MCF 10A (cell line): Measurements from ENCODE around the gene CALML6. TPM values are rescaled to one million over a fixed set of nuclear protein-coding genes. Genes with fewer than 3 reads are reported as not detected.

Source experiments
- BruUV-seq: library from RNA; stranded (reverse); fragments of 400-500 nt; replicated peaks from 2 replicates; lab custom pipeline; 2021; lab: Mats Ljungman, UMichigan
- CTCF ChIA-PET: fragments of 300-600 bp; sonication (Branson Sonifier 250); formaldehyde crosslinking; extraction: SDS; loops from one replicate; lab custom pipeline; 2021; ENCODE audit warnings: antibody characterized with exemption, inconsistent platforms; lab: Yijun Ruan, JAX
- POLR2A ChIA-PET: fragments of 300-600, 350-650 bp; sonication (Branson Sonifier 250); formaldehyde crosslinking; extraction: SDS; loops from one replicate; lab custom pipeline; 2020; ENCODE audit warnings: antibody characterized with exemption, inconsistent platforms; lab: Yijun Ruan, JAX
- DNase-seq: peaks from one replicate; pipeline ENCODE4 v3.0.0-alpha.2; 2018; ENCODE audit not compliant: unreplicated experiment
- H3K27ac Mint-ChIP-seq: one replicate; pipeline ENCODE4 v1.8.0; 2022; ENCODE audit warnings: mild to moderate bottlenecking, low read depth, mixed read lengths; ENCODE audit not compliant: unreplicated experiment
- H3K27me3 Mint-ChIP-seq: one replicate; pipeline ENCODE4 v1.8.0; 2022; ENCODE audit warnings: mixed read lengths; ENCODE audit not compliant: insufficient read depth, unreplicated experiment
- H3K36me3 Mint-ChIP-seq: one replicate; pipeline ENCODE4 v1.8.0; 2022; ENCODE audit warnings: mild to moderate bottlenecking, moderate library complexity, mixed read lengths; ENCODE audit not compliant: insufficient read depth, unreplicated experiment
- H3K4me1 Mint-ChIP-seq: one replicate; pipeline ENCODE4 v1.8.0; 2022; ENCODE audit warnings: mixed read lengths; ENCODE audit not compliant: insufficient read depth, unreplicated experiment
- H3K4me3 Mint-ChIP-seq: one replicate; pipeline ENCODE4 v1.8.0; 2022; ENCODE audit warnings: mild to moderate bottlenecking, moderate library complexity, mixed read lengths; ENCODE audit not compliant: unreplicated experiment
- H3K9me3 Mint-ChIP-seq: one replicate; pipeline ENCODE4 v1.8.0; 2022; ENCODE audit warnings: mixed read lengths; ENCODE audit not compliant: unreplicated experiment
- CTCF ChIP-seq: fragments of 200-600 bp; IDR thresholded peaks from one replicate; pipeline ENCODE4 v1.8.0; 2022; ENCODE audit warnings: antibody characterized with exemption, mild to moderate bottlenecking; ENCODE audit not compliant: unreplicated experiment
- intact Hi-C: fragments of 100-400 bp; cut with micrococcal nuclease; formaldehyde crosslinking; loops from 2 replicates; pipeline ENCODE4 v1.14.1; 2022
- total RNA-seq: library from RNA; stranded (reverse); gene quantifications from 2 replicates; pipeline ENCODE4 v1.2.3, GENCODE V29; 2022

CALML6 gene
- total RNA-seq, 1 experiment from 2014 or later: 1.7 TPM

GRCh38 chr1:1940123-1940425, 25.0 kb downstream of the CALML6 start:
- no peak for DNase-seq
- Mint-ChIP-seq H3K4me1 (no peaks in the 10 kb centered on the region), H3K27ac (no peak overlapping the region), H3K9me3 (peaks cover 5% of the 10 kb centered on the region), H3K27me3 (peaks cover 17% of the 10 kb centered on the region), H3K36me3 (no peaks in the 10 kb centered on the region), H3K4me3 (no peak overlapping the region)
- ChIA-PET CTCF (interaction anchor here (0.7 to 8.8 kb wide), 2 partner anchors 104 to 105 kb away, joined by 4 to 118 read pairs; no protein-coding TSS in a partner anchor), POLR2A (no interaction called here)
- no TSS peak for BruUV-seq
- no peak for TF ChIP-seq CTCF
- intact Hi-C loops: no loop called here

GRCh38 chr1:1941211-1941841, 26.3 kb downstream of the CALML6 start:
- Mint-ChIP-seq H3K36me3 (no peaks in the 10 kb centered on the region), H3K27ac (no peak overlapping the region), H3K4me1 (no peaks in the 10 kb centered on the region), H3K27me3 (peaks cover 17% of the 10 kb centered on the region), H3K4me3 (no peak overlapping the region), H3K9me3 (no peaks in the 10 kb centered on the region)
- no TSS peak for BruUV-seq
- no peak for DNase-seq
- CTCF ChIA-PET: interaction anchor here (0.6 to 8.8 kb wide), 4 partner anchors 15 to 104 kb away, joined by 3 to 118 read pairs (median 4); no protein-coding TSS in a partner anchor
- no peak for TF ChIP-seq CTCF
- POLR2A ChIA-PET: no interaction called here
- intact Hi-C loops: no loop called here

GRCh38 chr1:1941868-1942752, 27.1 kb downstream of the CALML6 start:
- DNase-seq: no peak
- BruUV-seq: no TSS peak
- Mint-ChIP-seq H3K9me3 (no peaks in the 10 kb centered on the region), H3K27me3 (peaks cover 17% of the 10 kb centered on the region), H3K27ac (no peak overlapping the region), H3K36me3 (no peaks in the 10 kb centered on the region), H3K4me1 (no peaks in the 10 kb centered on the region), H3K4me3 (no peak overlapping the region)
- no peak for TF ChIP-seq CTCF
- intact Hi-C loops: no loop called here
- ChIA-PET POLR2A (no interaction called here), CTCF (interaction anchor here (0.6 to 8.8 kb wide), 8 partner anchors 14 to 1395 kb away, joined by 3 to 118 read pairs (median 4); no protein-coding TSS in a partner anchor)
